Smooth muscle cell (in vitro differentiated cells): ENCODE measurements around the gene FOXL3. TPM values are rescaled to one million over a fixed set of nuclear protein-coding genes. Genes with fewer than 3 reads are reported as not detected.

Source experiments
- DNase-seq: peaks from one replicate; lab custom pipeline; 2025; ENCODE audit not compliant: unreplicated experiment; lab: John Stamatoyannopoulos, UW
- H2AFZ ChIP-seq: fragments of 200-600 bp; sonication (generic); 2 replicates; pipeline ENCODE4 v1.6.0; 2016; ENCODE audit warnings: antibody characterized with exemption, low read depth, mild to moderate bottlenecking
- H3F3A ChIP-seq: fragments of 200-600 bp; sonication (generic); 2 replicates; pipeline ENCODE4 v1.6.0; 2017; ENCODE audit warnings: antibody characterized with exemption, low read depth
- H3K27ac ChIP-seq: fragments of 200-600 bp; sonication (generic); 2 replicates; pipeline ENCODE4 v1.5.1; 2016; ENCODE audit warnings: low read depth, mild to moderate bottlenecking
- H3K27me3 ChIP-seq: fragments of 200-600 bp; sonication (generic); 2 replicates; pipeline ENCODE4 v1.6.1; 2016; ENCODE audit warnings: low read depth, mild to moderate bottlenecking
- H3K36me3 ChIP-seq: fragments of 200-600 bp; sonication (generic); 2 replicates; pipeline ENCODE4 v1.5.1; 2016; ENCODE audit warnings: low read depth
- H3K4me1 ChIP-seq: fragments of 200-600 bp; sonication (generic); 2 replicates; pipeline ENCODE4 v1.5.1; 2016; ENCODE audit warnings: low read depth
- H3K4me2 ChIP-seq: fragments of 200-600 bp; sonication (generic); 2 replicates; pipeline ENCODE4 v1.6.0; 2016; ENCODE audit warnings: mild to moderate bottlenecking
- H3K4me3 ChIP-seq: fragments of 200-600 bp; sonication (generic); 2 replicates; pipeline ENCODE4 v1.5.1; 2016; ENCODE audit warnings: mild to moderate bottlenecking
- H3K79me2 ChIP-seq: fragments of 200-600 bp; sonication (generic); 2 replicates; pipeline ENCODE4 v1.6.0; 2016; ENCODE audit warnings: low read depth, mild to moderate bottlenecking
- H3K9ac ChIP-seq: fragments of 200-600 bp; sonication (generic); 2 replicates; pipeline ENCODE4 v1.6.0; 2016; ENCODE audit warnings: low read depth
- H3K9me3 ChIP-seq: fragments of 200-600 bp; sonication (generic); replicated peaks from 2 replicates; pipeline ENCODE4 v1.5.1; 2016; ENCODE audit warnings: low read depth
- H4K20me1 ChIP-seq: fragments of 200-600 bp; sonication (generic); 2 replicates; pipeline ENCODE4 v1.6.0; 2016; ENCODE audit warnings: low read depth
- WGBS: methylation state at CpG from one replicate; pipeline ENCODE4 v1.1.7; 2016; ENCODE audit warnings: low lambda C conversion rate; 5-methylcytosine and 5-hydroxymethylcytosine counted together
- polyA plus RNA-seq: library from polyadenylated mRNA; unstranded; fragments of >200 nt; fragmentation: Nextera tagmentation; extraction: Ambion mirVana; gene quantifications from 2 replicates; pipeline ENCODE4 v1.2.1, GENCODE V29; 2016
- total RNA-seq: library from RNA; depleted of rRNA; stranded (reverse); fragments of >200 nt; gene quantifications from 2 replicates; pipeline ENCODE4 v1.2.3, GENCODE V29; 2014
- TF ChIP-seq, protein P1 (sequence below): fragments of 200-600 bp; sonication (generic); IDR thresholded peaks from 2 replicates; pipeline ENCODE4 v1.5.1; 2017; ENCODE audit warnings: borderline replicate concordance, mild to moderate bottlenecking, antibody characterized with exemption; ENCODE audit not compliant: insufficient read depth, poor library complexity, severe bottlenecking

Gene FOXL3
- total and polyA plus RNA-seq, 2 experiments from 2014 or later = not detected

DNA sequence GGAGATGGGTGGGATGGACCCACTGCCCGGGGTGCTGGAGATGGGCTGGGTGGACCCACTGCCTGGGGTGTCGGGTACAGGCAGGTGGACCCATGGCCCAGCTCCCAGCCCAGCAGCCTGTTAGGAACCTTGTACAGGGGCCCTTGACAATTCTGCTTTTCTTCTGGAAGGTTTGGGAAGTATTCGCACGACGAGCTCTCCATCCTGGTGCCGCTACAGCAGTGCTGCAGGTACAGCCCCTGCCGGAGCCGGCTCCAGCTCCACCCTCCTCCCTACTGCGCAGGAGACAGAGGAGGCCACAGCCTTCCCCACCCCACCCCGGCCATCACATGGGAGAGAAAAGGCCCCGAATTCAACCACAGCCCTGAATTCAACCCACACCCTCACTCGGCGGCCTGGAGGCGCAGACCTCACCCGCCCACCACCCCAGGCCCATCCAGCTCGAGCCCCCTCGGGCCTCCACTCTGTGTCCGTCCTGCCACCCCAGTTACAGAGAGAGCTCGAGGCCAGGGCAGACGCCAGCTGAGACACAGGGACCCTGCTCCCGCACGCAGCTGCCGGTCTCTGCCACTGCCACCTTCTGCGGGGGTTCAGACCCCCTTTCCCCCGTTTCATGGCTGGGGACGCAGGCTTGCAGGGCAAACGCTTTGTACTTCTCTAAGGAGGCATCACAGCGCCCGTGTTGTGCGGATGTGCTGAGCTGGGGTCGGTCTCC, 31.3 kb upstream of the FOXL3 start:
- Histone ChIP-seq H3K36me3 (no peaks in the 10 kb centered on the region), H3K9ac (no peak overlapping the region), H3K4me1 (no peaks in the 10 kb centered on the region), H3K79me2 (no peaks in the 10 kb centered on the region), H3F3A (no peaks in the 10 kb centered on the region), H3K4me3 (no peak overlapping the region), H3K4me2 (no peak overlapping the region), H4K20me1 (no peaks in the 10 kb centered on the region), H3K27ac (no peak overlapping the region), H2AFZ (no peak overlapping the region), H3K27me3 (no peaks in the 10 kb centered on the region), H3K9me3 (no peaks in the 10 kb centered on the region)
- TF ChIP-seq, protein P1, sequence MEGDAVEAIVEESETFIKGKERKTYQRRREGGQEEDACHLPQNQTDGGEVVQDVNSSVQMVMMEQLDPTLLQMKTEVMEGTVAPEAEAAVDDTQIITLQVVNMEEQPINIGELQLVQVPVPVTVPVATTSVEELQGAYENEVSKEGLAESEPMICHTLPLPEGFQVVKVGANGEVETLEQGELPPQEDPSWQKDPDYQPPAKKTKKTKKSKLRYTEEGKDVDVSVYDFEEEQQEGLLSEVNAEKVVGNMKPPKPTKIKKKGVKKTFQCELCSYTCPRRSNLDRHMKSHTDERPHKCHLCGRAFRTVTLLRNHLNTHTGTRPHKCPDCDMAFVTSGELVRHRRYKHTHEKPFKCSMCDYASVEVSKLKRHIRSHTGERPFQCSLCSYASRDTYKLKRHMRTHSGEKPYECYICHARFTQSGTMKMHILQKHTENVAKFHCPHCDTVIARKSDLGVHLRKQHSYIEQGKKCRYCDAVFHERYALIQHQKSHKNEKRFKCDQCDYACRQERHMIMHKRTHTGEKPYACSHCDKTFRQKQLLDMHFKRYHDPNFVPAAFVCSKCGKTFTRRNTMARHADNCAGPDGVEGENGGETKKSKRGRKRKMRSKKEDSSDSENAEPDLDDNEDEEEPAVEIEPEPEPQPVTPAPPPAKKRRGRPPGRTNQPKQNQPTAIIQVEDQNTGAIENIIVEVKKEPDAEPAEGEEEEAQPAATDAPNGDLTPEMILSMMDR = no peak
- 97% methylated on average over 16 of the region's 31 CpGs for WGBS
- no peak for DNase-seq

DNA sequence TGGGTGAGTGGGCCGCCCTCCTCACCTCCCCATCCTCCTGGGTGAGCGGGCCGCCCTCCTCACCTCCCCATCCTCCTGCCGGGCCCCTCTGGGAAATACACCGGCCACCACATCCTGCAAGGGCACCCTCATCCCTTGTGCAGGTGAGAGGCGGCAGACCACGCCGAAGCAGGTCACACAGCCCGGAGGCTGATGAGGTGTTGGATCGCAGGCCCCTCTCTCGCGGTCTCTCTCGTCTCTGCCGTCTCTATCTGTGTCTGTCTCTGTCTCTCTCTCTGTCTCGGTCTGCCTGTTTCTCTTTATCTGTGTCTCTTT, 30.8 kb upstream of the FOXL3 start:
- H3K79me2 ChIP-seq = no peaks in the 10 kb centered on the region
- no peak overlapping the region for H2AFZ ChIP-seq
- no peak overlapping the region for H3K4me2 ChIP-seq
- H3K4me3 ChIP-seq = no peak overlapping the region
- DNase-seq = no peak
- H3K9ac ChIP-seq = no peak overlapping the region
- no peaks in the 10 kb centered on the region for H3K27me3 ChIP-seq
- TF ChIP-seq, protein P1 = no peak
- no peaks in the 10 kb centered on the region for H4K20me1 ChIP-seq
- no peaks in the 10 kb centered on the region for H3F3A ChIP-seq
- H3K27ac ChIP-seq = no peak overlapping the region
- no peaks in the 10 kb centered on the region for H3K4me1 ChIP-seq
- no peaks in the 10 kb centered on the region for H3K36me3 ChIP-seq
- H3K9me3 ChIP-seq = no peaks in the 10 kb centered on the region
- WGBS = 98% methylated on average over 15 of the region's 15 CpGs

DNA sequence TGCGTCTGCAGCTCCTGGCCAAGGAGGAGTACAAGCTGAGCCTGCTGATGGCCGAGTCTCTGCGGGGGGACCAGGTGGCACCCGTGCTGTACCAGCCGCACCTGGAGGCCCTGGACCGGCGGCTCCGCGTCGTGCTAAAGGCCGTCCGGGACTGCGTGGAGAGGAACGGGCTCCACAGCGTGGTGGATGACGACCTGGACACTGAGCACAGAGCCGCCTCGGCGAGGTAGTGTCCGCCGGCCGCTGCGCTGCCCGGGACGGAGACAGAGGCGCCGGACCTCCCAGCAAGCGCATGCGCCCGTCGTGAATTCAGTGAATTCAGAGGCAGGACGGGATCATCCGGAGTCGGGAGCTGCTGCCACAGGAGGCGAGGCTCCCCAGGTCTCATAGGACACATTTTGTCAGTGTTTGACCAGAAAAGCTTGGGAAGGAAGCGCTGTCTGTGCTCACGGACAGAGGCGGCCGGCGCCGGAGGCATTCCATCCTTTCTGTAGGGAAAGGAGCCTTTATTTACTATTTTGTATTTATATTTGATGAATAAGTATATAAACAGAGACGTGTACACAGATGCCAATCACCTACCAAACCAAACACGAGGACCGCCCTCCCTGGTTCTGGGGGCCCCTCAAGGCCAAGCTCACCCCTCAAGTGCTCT, 30.1 kb upstream of the FOXL3 start:
- DNase-seq = no peak
- H3F3A ChIP-seq = no peaks in the 10 kb centered on the region
- H3K27ac ChIP-seq = no peak overlapping the region
- no peak overlapping the region for H2AFZ ChIP-seq
- no peaks in the 10 kb centered on the region for H4K20me1 ChIP-seq
- H3K9me3 ChIP-seq = no peaks in the 10 kb centered on the region
- no peaks in the 10 kb centered on the region for H3K79me2 ChIP-seq
- 97% methylated on average over 43 of the region's 44 CpGs for WGBS
- TF ChIP-seq, protein P1 = no peak
- no peaks in the 10 kb centered on the region for H3K36me3 ChIP-seq
- H3K27me3 ChIP-seq = no peaks in the 10 kb centered on the region
- no peak overlapping the region for H3K9ac ChIP-seq
- no peak overlapping the region for H3K4me2 ChIP-seq
- H3K4me3 ChIP-seq = no peak overlapping the region
- H3K4me1 ChIP-seq = no peaks in the 10 kb centered on the region
